Smooth muscle cell (in vitro differentiated cells): ENCODE results near the gene CDC42SE2. TPM values are rescaled to one million over a fixed set of nuclear protein-coding genes. Genes with fewer than 3 reads are reported as not detected.

Experiments used
- DNase-seq: peaks from one replicate; lab custom pipeline; 2025; ENCODE audit not compliant: unreplicated experiment; lab: John Stamatoyannopoulos, UW
- H2AFZ ChIP-seq: fragments of 200-600 bp; sonication (generic); 2 replicates; pipeline ENCODE4 v1.6.0; 2016; ENCODE audit warnings: antibody characterized with exemption, low read depth, mild to moderate bottlenecking
- H3F3A ChIP-seq: fragments of 200-600 bp; sonication (generic); 2 replicates; pipeline ENCODE4 v1.6.0; 2017; ENCODE audit warnings: antibody characterized with exemption, low read depth
- H3K27ac ChIP-seq: fragments of 200-600 bp; sonication (generic); 2 replicates; pipeline ENCODE4 v1.5.1; 2016; ENCODE audit warnings: low read depth, mild to moderate bottlenecking
- H3K27me3 ChIP-seq: fragments of 200-600 bp; sonication (generic); 2 replicates; pipeline ENCODE4 v1.6.1; 2016; ENCODE audit warnings: low read depth, mild to moderate bottlenecking
- H3K36me3 ChIP-seq: fragments of 200-600 bp; sonication (generic); 2 replicates; pipeline ENCODE4 v1.5.1; 2016; ENCODE audit warnings: low read depth
- H3K4me1 ChIP-seq: fragments of 200-600 bp; sonication (generic); 2 replicates; pipeline ENCODE4 v1.5.1; 2016; ENCODE audit warnings: low read depth
- H3K4me2 ChIP-seq: fragments of 200-600 bp; sonication (generic); 2 replicates; pipeline ENCODE4 v1.6.0; 2016; ENCODE audit warnings: mild to moderate bottlenecking
- H3K4me3 ChIP-seq: fragments of 200-600 bp; sonication (generic); 2 replicates; pipeline ENCODE4 v1.5.1; 2016; ENCODE audit warnings: mild to moderate bottlenecking
- H3K79me2 ChIP-seq: fragments of 200-600 bp; sonication (generic); 2 replicates; pipeline ENCODE4 v1.6.0; 2016; ENCODE audit warnings: low read depth, mild to moderate bottlenecking
- H3K9ac ChIP-seq: fragments of 200-600 bp; sonication (generic); 2 replicates; pipeline ENCODE4 v1.6.0; 2016; ENCODE audit warnings: low read depth
- H3K9me3 ChIP-seq: fragments of 200-600 bp; sonication (generic); replicated peaks from 2 replicates; pipeline ENCODE4 v1.5.1; 2016; ENCODE audit warnings: low read depth
- H4K20me1 ChIP-seq: fragments of 200-600 bp; sonication (generic); 2 replicates; pipeline ENCODE4 v1.6.0; 2016; ENCODE audit warnings: low read depth
- CTCF ChIP-seq: fragments of 200-600 bp; sonication (generic); IDR thresholded peaks from 2 replicates; pipeline ENCODE4 v1.5.1; 2017; ENCODE audit warnings: borderline replicate concordance, mild to moderate bottlenecking, antibody characterized with exemption; ENCODE audit not compliant: insufficient read depth, poor library complexity, severe bottlenecking
- WGBS: methylation state at CpG from one replicate; pipeline ENCODE4 v1.1.7; 2016; ENCODE audit warnings: low lambda C conversion rate; 5-methylcytosine and 5-hydroxymethylcytosine counted together
- polyA plus RNA-seq: library from polyadenylated mRNA; unstranded; fragments of >200 nt; fragmentation: Nextera tagmentation; extraction: Ambion mirVana; gene quantifications from 2 replicates; pipeline ENCODE4 v1.2.1, GENCODE V29; 2016
- total RNA-seq: library from RNA; depleted of rRNA; stranded (reverse); fragments of >200 nt; gene quantifications from 2 replicates; pipeline ENCODE4 v1.2.3, GENCODE V29; 2014

CDC42SE2 gene
- total and polyA plus RNA-seq, 2 experiments from 2014 or later, result 12.6 to 24.0 TPM

GRCh38 chr5:131356619-131357018, 92.8 kb downstream of the CDC42SE2 start:
- no peak overlapping the region for H3K4me2 ChIP-seq
- no peak for DNase-seq
- H3K9ac ChIP-seq, result no peak overlapping the region
- H3K4me1 ChIP-seq, result peaks cover 3% of the 10 kb centered on the region
- no peaks in the 10 kb centered on the region for H3K9me3 ChIP-seq
- WGBS, result 96% methylated on average over 1 of the region's 1 CpG
- H3K36me3 ChIP-seq, result peaks cover 6% of the 10 kb centered on the region
- peaks cover 16% of the 10 kb centered on the region for H4K20me1 ChIP-seq
- H3K27ac ChIP-seq, result no peak overlapping the region
- no peak overlapping the region for H3K4me3 ChIP-seq
- peaks cover 7% of the 10 kb centered on the region for H3K79me2 ChIP-seq
- no peak overlapping the region for H2AFZ ChIP-seq
- TF ChIP-seq CTCF, result no peak
- H3F3A ChIP-seq, result no peaks in the 10 kb centered on the region
- no peaks in the 10 kb centered on the region for H3K27me3 ChIP-seq

GRCh38 chr5:131357739-131358561, 94.1 kb downstream of the CDC42SE2 start:
- H3K27ac ChIP-seq, result no peak overlapping the region
- no peaks in the 10 kb centered on the region for H3K9me3 ChIP-seq
- peaks cover 7% of the 10 kb centered on the region for H3K79me2 ChIP-seq
- DNase-seq, result no peak
- 80% methylated on average over 5 of the region's 5 CpGs for WGBS
- peaks cover 16% of the 10 kb centered on the region for H4K20me1 ChIP-seq
- H3K4me2 ChIP-seq, result no peak overlapping the region
- peaks cover 3% of the 10 kb centered on the region for H3K4me1 ChIP-seq
- no peak overlapping the region for H3K4me3 ChIP-seq
- no peaks in the 10 kb centered on the region for H3K27me3 ChIP-seq
- H3K36me3 ChIP-seq, result peaks cover 6% of the 10 kb centered on the region
- no peak overlapping the region for H3K9ac ChIP-seq
- TF ChIP-seq CTCF, result no peak
- no peaks in the 10 kb centered on the region for H3F3A ChIP-seq
- H2AFZ ChIP-seq, result no peak overlapping the region

GRCh38 chr5:131361677-131362315, 97.9 kb downstream of the CDC42SE2 start:
- Histone ChIP-seq H3K27me3 (no peaks in the 10 kb centered on the region), H3K4me1 (no peaks in the 10 kb centered on the region), H3K36me3 (peaks cover 6% of the 10 kb centered on the region), H3F3A (no peaks in the 10 kb centered on the region), H3K27ac (no peak overlapping the region), H3K4me3 (no peak overlapping the region), H3K9me3 (no peaks in the 10 kb centered on the region), H3K79me2 (peaks cover 4% of the 10 kb centered on the region), H4K20me1 (peaks cover 9% of the 10 kb centered on the region), H3K9ac (no peak overlapping the region), H3K4me2 (no peak overlapping the region), H2AFZ (no peak overlapping the region)
- no peak for DNase-seq
- WGBS, result 92% methylated on average over 15 of the region's 15 CpGs
- no peak for TF ChIP-seq CTCF
